A549 (cell line): ENCODE data around the gene TSPAN18. TPM values are rescaled to one million over a fixed set of nuclear protein-coding genes. Genes with fewer than 3 reads are reported as not detected.

ENCODE experiments used
- ATAC-seq, 2 experiments: fragments of 200-7000 bp in 1 of 2; fragments of >200 bp in 1 of 2; cut with Nextera tagmentation in 1 of 2; cut with Tn5 transposase in 1 of 2; 3 replicates each; pipeline versions ENCODE4 v1.8.0 to v1.9.1; 2018 to 2020; ENCODE audit warnings: mild to moderate bottlenecking in 1 of 2, moderate library complexity in 1 of 2
- CTCF ChIA-PET: fragments of 300-600 bp; sonication (Branson Sonifier 250); formaldehyde crosslinking; extraction: SDS; loops from one replicate; lab custom pipeline; 2021; ENCODE audit warnings: antibody characterized with exemption, inconsistent platforms; lab: Yijun Ruan, JAX
- POLR2A ChIA-PET: fragments of 350-600 bp; formaldehyde crosslinking; extraction: SDS; loops from one replicate; lab custom pipeline; 2021; ENCODE audit warnings: antibody characterized with exemption, inconsistent platforms; lab: Yijun Ruan, JAX
- DNase-seq, 2 experiments: peaks; one replicate each; pipeline versions ENCODE4 v3.0.0 to v3.0.0-alpha.2; 2011 to 2016; ENCODE audit warnings: low read depth in 1 of 2, low spot score in 1 of 2
- FAIRE-seq: peaks from 2 replicates; lab custom pipeline; 2011; peaks lifted over from hg19 to GRCh38; lab: Jason Lieb, UNC
- H3K27ac ChIP-seq, 2 experiments: fragments of >200 bp; sonication (Bioruptor Twin); formaldehyde crosslinking; 3 replicates each; pipeline ENCODE4 v1.5.1; 2016 to 2017
- H3K4me1 ChIP-seq: fragments of >200 bp; sonication (Bioruptor Twin); formaldehyde crosslinking; 3 replicates; pipeline ENCODE4 v1.6.1; 2016
- H3K4me2 ChIP-seq: fragments of >200 bp; sonication (Bioruptor Twin); formaldehyde crosslinking; 3 replicates; pipeline ENCODE4 v1.6.1; 2016
- H3K4me3 ChIP-seq: fragments of >200 bp; sonication (Bioruptor Twin); formaldehyde crosslinking; 3 replicates; pipeline ENCODE4 v1.5.1; 2016
- H3K9me3 ChIP-seq: fragments of >200 bp; sonication (Bioruptor Twin); formaldehyde crosslinking; 3 replicates; pipeline ENCODE4 v1.6.1; 2016
- CBX2 ChIP-seq: fragments of 200-600 bp; sonication (generic); IDR thresholded peaks from 2 replicates; pipeline ENCODE4 v1.6.1; 2016; ENCODE audit warnings: low read depth, mild to moderate bottlenecking, borderline replicate concordance
- E2F6 ChIP-seq: IDR thresholded peaks from 2 replicates; pipeline ENCODE4 v1.6.1; 2012; ENCODE audit warnings: low read depth, borderline replicate concordance
- EHMT2 ChIP-seq: fragments of 200-600 bp; sonication (generic); IDR thresholded peaks from 2 replicates; pipeline ENCODE4 v1.6.1; 2016; ENCODE audit warnings: antibody characterized with exemption, low read depth, mild to moderate bottlenecking, moderate library complexity
- FOSB ChIP-seq: fragments of 250-450 bp; sonication (Bioruptor Pico); IDR thresholded peaks from 2 replicates; pipeline ENCODE4 v1.5.0; 2020; ENCODE audit warnings: mild to moderate bottlenecking, moderate library complexity
- FOSL2 ChIP-seq, 2 experiments: fragments of 450-650 bp in 1 of 2; fragments of >200 bp in 1 of 2; sonication (Bioruptor Twin) in 1 of 2; formaldehyde crosslinking; IDR thresholded peaks; 2 replicates each; pipeline versions ENCODE4 v1.5.0 to v1.6.1; 2016 to 2020; ENCODE audit warnings: mild to moderate bottlenecking in 1 of 2, moderate library complexity in 1 of 2
- GATA3 ChIP-seq: IDR thresholded peaks from 2 replicates; pipeline ENCODE4 v1.6.1; 2012; ENCODE audit warnings: borderline replicate concordance
- HDAC2 ChIP-seq: fragments of 200-600 bp; sonication (generic); IDR thresholded peaks from 2 replicates; pipeline ENCODE4 v1.6.1; 2016
- HES2 ChIP-seq: fragments of >200 bp; sonication (Bioruptor Twin); formaldehyde crosslinking; IDR thresholded peaks from 2 replicates; pipeline ENCODE4 v1.6.1; 2016
- HMGXB4 ChIP-seq: fragments of 250-450 bp; sonication (Bioruptor Pico); IDR thresholded peaks from 2 replicates; pipeline ENCODE4 v1.5.0; 2021; ENCODE audit warnings: mild to moderate bottlenecking, moderate library complexity, borderline replicate concordance
- HOXB13 ChIP-seq: fragments of 250-450 bp; sonication (Bioruptor Pico); IDR thresholded peaks from 2 replicates; pipeline ENCODE4 v1.5.0; 2020; ENCODE audit warnings: low read depth, mild to moderate bottlenecking, moderate library complexity
- HOXB5 ChIP-seq: fragments of 250-450 bp; sonication (Bioruptor Pico); IDR thresholded peaks from 2 replicates; pipeline ENCODE4 v1.5.0; 2020; ENCODE audit warnings: mild to moderate bottlenecking, moderate library complexity
- KDM1A ChIP-seq: fragments of 200-600 bp; sonication (generic); IDR thresholded peaks from 2 replicates; pipeline ENCODE4 v1.6.1; 2016; ENCODE audit warnings: low read depth, mild to moderate bottlenecking
- KDM5A ChIP-seq: fragments of 200-600 bp; sonication (generic); IDR thresholded peaks from 2 replicates; pipeline ENCODE4 v1.6.1; 2016; ENCODE audit warnings: antibody characterized with exemption, mild to moderate bottlenecking
- MAFK ChIP-seq: fragments of 450-650 bp; IDR thresholded peaks from 2 replicates; pipeline ENCODE4 v1.6.1; 2014; ENCODE audit not compliant: partially characterized antibody
- MAX ChIP-seq: IDR thresholded peaks from 2 replicates; pipeline ENCODE4 v1.6.1; 2012
- MAZ ChIP-seq: fragments of 150-350 bp; IDR thresholded peaks from 2 replicates; pipeline ENCODE4 v1.6.1; 2014; ENCODE audit warnings: antibody characterized with exemption, low read depth, low read length, borderline replicate concordance
- NPAS2 ChIP-seq: fragments of 250-450 bp; sonication (Bioruptor Pico); IDR thresholded peaks from 2 replicates; pipeline ENCODE4 v1.8.0; 2022; ENCODE audit warnings: mild to moderate bottlenecking, moderate library complexity, borderline replicate concordance
- PBX3 ChIP-seq: IDR thresholded peaks from 2 replicates; pipeline ENCODE4 v1.6.1; 2012
- PHF8 ChIP-seq: fragments of 200-600 bp; sonication (generic); IDR thresholded peaks from 2 replicates; pipeline ENCODE4 v1.6.1; 2016; ENCODE audit warnings: low read depth, mild to moderate bottlenecking, antibody characterized with exemption, moderate library complexity, borderline replicate concordance
- POLR2A ChIP-seq: IDR thresholded peaks from 2 replicates; pipeline ENCODE4 v1.6.1; 2012; ENCODE audit warnings: mild to moderate bottlenecking, low read length
- RARB ChIP-seq: fragments of 250-450 bp; sonication (Bioruptor Pico); IDR thresholded peaks from 2 replicates; pipeline ENCODE4 v1.8.0; 2021; ENCODE audit warnings: mild to moderate bottlenecking, moderate library complexity
- SREBF2 ChIP-seq: fragments of 450-650 bp; IDR thresholded peaks from 2 replicates; pipeline ENCODE4 v1.6.1; 2014; ENCODE audit warnings: mild to moderate bottlenecking, moderate library complexity
- USF2 ChIP-seq: fragments of 450-650 bp; IDR thresholded peaks from 2 replicates; pipeline ENCODE4 v1.6.1; 2014; ENCODE audit warnings: antibody characterized with exemption
- ZFP36 ChIP-seq: fragments of 450-650 bp; IDR thresholded peaks from 2 replicates; pipeline ENCODE4 v1.6.1; 2014; ENCODE audit warnings: borderline replicate concordance; ENCODE audit not compliant: partially characterized antibody
- ZNF302 ChIP-seq: fragments of 250-450 bp; sonication (Bioruptor Pico); IDR thresholded peaks from 2 replicates; pipeline ENCODE4 v1.9.0; 2021; ENCODE audit warnings: inconsistent platforms, mild to moderate bottlenecking, moderate library complexity
- WGBS: methylation state at CpG from one replicate; pipeline ENCODE4 v1.1.6; 2017; ENCODE audit errors: missing lambda C conversion rate; 5-methylcytosine and 5-hydroxymethylcytosine counted together
- polyA plus RNA-seq, 4 experiments: library from polyadenylated mRNA; depleted of rRNA in 3 of 4; stranded (reverse); fragments of >200 nt; fragmentation: RNase III in 1 of 4; extraction: RNeasy Plus Mini Kit Qiagen cat#74134 plus additional on column Dnase treatment in 1 of 4; gene quantifications; 2 replicates in 3 of 4; 3 replicates in 1 of 4; pipeline ENCODE4 v1.2.3, GENCODE V29; 2011 to 2017

Gene TSPAN18
- polyA plus RNA-seq, 2 of the 4 experiments (the other 2 are of a cell fraction): 0.81 to 4.5 TPM

- no peak for TF ChIP-seq FOSB (CRISPR knock-in tag)
- no peak for TF ChIP-seq ZFP36
- TF ChIP-seq HOXB13 (CRISPR knock-in tag): no peak
- TF ChIP-seq RARB: no peak
- no peak for TF ChIP-seq HMGXB4 (CRISPR knock-in tag)
- no peak for TF ChIP-seq KDM1A
- TF ChIP-seq PHF8: no peak
- no peak for TF ChIP-seq POLR2A
- no peak for TF ChIP-seq USF2
- no peak for TF ChIP-seq SREBF2
- TF ChIP-seq MAX: no peak
- no peak for TF ChIP-seq EHMT2
- no peak for TF ChIP-seq MAZ
- TF ChIP-seq ZNF302 (CRISPR knock-in tag): no peak
- CTCF ChIA-PET: interaction anchor here (0.7 to 3.2 kb wide), 9 partner anchors 9 to 87 kb away, joined by 3 to 21 read pairs (median 4); no protein-coding TSS in a partner anchor
- ATAC-seq (no peak), DNase-seq (no peak), FAIRE-seq (no peak)
- WGBS: 66% methylated on average over 5 of the region's 5 CpGs
- H3K4me2 ChIP-seq: no peak overlapping the region
- H3K4me1 ChIP-seq: no peaks in the 10 kb centered on the region
- no peak overlapping the region for H3K4me3 ChIP-seq
- POLR2A ChIA-PET: no interaction called here
- no peaks in the 10 kb centered on the region for H3K9me3 ChIP-seq
- H3K27ac ChIP-seq: no peak overlapping the region
Observed at GRCh38 chr11:44824300-44824704, 97.5 kb downstream of the TSPAN18 start.

- ATAC-seq (no peak), DNase-seq (no peak), FAIRE-seq (no peak)
- Histone ChIP-seq H3K4me2 (no peak overlapping the region), H3K27ac (no peak overlapping the region), H3K4me1 (no peaks in the 10 kb centered on the region), H3K9me3 (no peaks in the 10 kb centered on the region), H3K4me3 (no peak overlapping the region)
- TF ChIP-seq CBX2: no peak
- TF ChIP-seq MAFK: no peak
- no peak for TF ChIP-seq HDAC2
- TF ChIP-seq E2F6: no peak
- no peak for TF ChIP-seq ZFP36
- TF ChIP-seq KDM1A: no peak
- TF ChIP-seq HES2: no peak
- no peak for TF ChIP-seq FOSL2 (IDR thresholded peaks at IDR 0.05)
- TF ChIP-seq FOSL2 (CRISPR knock-in tag; IDR thresholded peaks at IDR 0.05): no peak
- TF ChIP-seq MAZ: no peak
- no peak for TF ChIP-seq GATA3
- no peak for TF ChIP-seq HOXB5 (CRISPR knock-in tag)
- no peak for TF ChIP-seq HMGXB4 (CRISPR knock-in tag)
- no peak for TF ChIP-seq PBX3
- TF ChIP-seq KDM5A: no peak
- TF ChIP-seq NPAS2 (CRISPR knock-in tag): no peak
- CTCF ChIA-PET: interaction anchor here (0.7 to 3.2 kb wide), 5 partner anchors 10 to 86 kb away, joined by 4 to 21 read pairs (median 6); no protein-coding TSS in a partner anchor
- WGBS: 68% methylated on average over 11 of the region's 14 CpGs
- POLR2A ChIA-PET: no interaction called here
Observed at GRCh38 chr11:44825058-44825785, 98.5 kb downstream of the TSPAN18 start.
